Spleen (tissue), 11 donors: ENCODE measurements around the gene SH3RF3. TPM values are rescaled to one million over a fixed set of nuclear protein-coding genes. Genes with fewer than 3 reads are reported as not detected.

Source experiments
- DNase-seq: peaks from one replicate; pipeline ENCODE4 v3.0.0-alpha.2; 2020
- H3K27ac ChIP-seq, 8 donors: fragments of 200-600 bp; sonication (generic) in 7 of 8; 1 replicate in 4 of 8; 2 replicates in 4 of 8; pipeline versions ENCODE4 v1.5.0 to v1.8.0; 2016 to 2021; ENCODE audit warnings: inconsistent platforms in 4 of 8, mild to moderate bottlenecking in 4 of 8, moderate library complexity in 1 of 8
- H3K27me3 ChIP-seq, 7 donors: fragments of 200-600 bp; sonication (generic) in 6 of 7; replicated peaks in 1 of 7; 1 replicate in 4 of 7; 2 replicates in 3 of 7; pipeline versions ENCODE4 v1.5.0 to v1.8.0; 2016 to 2021; ENCODE audit warnings: inconsistent platforms in 3 of 7, mild to moderate bottlenecking in 1 of 7
- H3K36me3 ChIP-seq, 6 donors: fragments of 200-600 bp; sonication (generic) in 5 of 6; 1 replicate in 4 of 6; 2 replicates in 2 of 6; pipeline versions ENCODE4 v1.5.0 to v1.8.0; 2016 to 2021; ENCODE audit warnings: inconsistent platforms in 2 of 6
- H3K4me1 ChIP-seq, 6 donors: fragments of 200-600 bp; sonication (generic) in 5 of 6; 1 replicate in 3 of 6; 2 replicates in 3 of 6; pipeline versions ENCODE4 v1.5.0 to v1.8.0; 2016 to 2021; ENCODE audit warnings: inconsistent platforms in 3 of 6
- H3K4me3 ChIP-seq, 8 donors: fragments of 200-600 bp; sonication (generic) in 7 of 8; 1 replicate in 4 of 8; 2 replicates in 4 of 8; pipeline versions ENCODE4 v1.5.0 to v1.8.0; 2016 to 2021; ENCODE audit warnings: inconsistent platforms in 4 of 8, mild to moderate bottlenecking in 4 of 8, moderate library complexity in 2 of 8
- H3K9me3 ChIP-seq, 8 donors: fragments of 200-600 bp; sonication (generic) in 7 of 8; 1 replicate in 4 of 8; 2 replicates in 4 of 8; pipeline versions ENCODE4 v1.5.0 to v1.8.0; 2016 to 2021; ENCODE audit warnings: inconsistent platforms in 4 of 8
- POLR2A ChIP-seq, 3 donors: fragments of 450-650 bp; IDR thresholded peaks; one replicate each; pipeline ENCODE4 v1.5.1; 2017; ENCODE audit warnings: antibody characterized with exemption in 3 of 3, mild to moderate bottlenecking in 1 of 3
- POLR2AphosphoS5 ChIP-seq, 3 donors: sonication (generic); formaldehyde crosslinking; IDR thresholded peaks; one replicate each; pipeline ENCODE4 v1.5.1; 2017; ENCODE audit warnings: antibody characterized with exemption in 3 of 3
- WGBS, 5 donors: extraction: QIAGEN DNeasy Blood & Tissue Kit in 3 of 5; methylation state at CpG; one replicate each; pipeline versions ENCODE4 v1.1.5 to v1.1.7; 2013 to 2018; 5-methylcytosine and 5-hydroxymethylcytosine counted together
- intact Hi-C: fragments of 100-400 bp; cut with DNase I; formaldehyde crosslinking; loops from one replicate; pipeline ENCODE4 v1.15.0; 2023; ENCODE audit warnings: low total_unique reads
- polyA plus RNA-seq, 3 donors: library from polyadenylated mRNA; stranded (reverse); fragments of 200-250 nt; gene quantifications; one replicate each; pipeline ENCODE4 v1.2.1, GENCODE V29; 2013
- total RNA-seq, 7 donors: library from RNA; depleted of rRNA in 3 of 7; stranded (reverse); fragments of >200 nt in 3 of 7; fragmentation: NEBNext Ultra II Directional in 4 of 7; extraction: Animal tissue kit (Norgen Biotek cat#: 25700) in 4 of 7; gene quantifications; one replicate each; pipeline versions ENCODE4 v1.1.0 to v1.2.1, GENCODE V29; 2016 to 2021
- TF ChIP-seq, protein P1 (sequence below), 11 experiments: fragments of 200-600 bp in 7 of 11; fragments of 450-650 bp in 4 of 11; sonication (generic) in 4 of 11; IDR thresholded peaks in 8 of 11; conservative IDR thresholded peaks in 3 of 11; 1 replicate in 7 of 11; 2 replicates in 4 of 11; pipeline versions ENCODE4 v1.4.0 to v1.8.0; 2016 to 2021; ENCODE audit warnings: antibody characterized with exemption in 11 of 11, inconsistent platforms in 4 of 11, mild to moderate bottlenecking in 1 of 11
- donor health status: healthy with polysubstance abuse.
- donor health status: DM: no; HTN: no; CAD: no; lungs with moderate emphysema.
- donor health status: DM: no; HTN: no; CAD: no.
- donor health status: Bipolar disorder and iron deficiency.
- donor health status: healthy.
- donor health status: DM: no; HTN: no; CAD: no.
- donor health status: DM: yes; HTN: yes; CAD: no.

The SH3RF3 gene
- total and polyA plus RNA-seq, 10 donors, result 1.3 to 7.6 (median 4.7) TPM

DNA sequence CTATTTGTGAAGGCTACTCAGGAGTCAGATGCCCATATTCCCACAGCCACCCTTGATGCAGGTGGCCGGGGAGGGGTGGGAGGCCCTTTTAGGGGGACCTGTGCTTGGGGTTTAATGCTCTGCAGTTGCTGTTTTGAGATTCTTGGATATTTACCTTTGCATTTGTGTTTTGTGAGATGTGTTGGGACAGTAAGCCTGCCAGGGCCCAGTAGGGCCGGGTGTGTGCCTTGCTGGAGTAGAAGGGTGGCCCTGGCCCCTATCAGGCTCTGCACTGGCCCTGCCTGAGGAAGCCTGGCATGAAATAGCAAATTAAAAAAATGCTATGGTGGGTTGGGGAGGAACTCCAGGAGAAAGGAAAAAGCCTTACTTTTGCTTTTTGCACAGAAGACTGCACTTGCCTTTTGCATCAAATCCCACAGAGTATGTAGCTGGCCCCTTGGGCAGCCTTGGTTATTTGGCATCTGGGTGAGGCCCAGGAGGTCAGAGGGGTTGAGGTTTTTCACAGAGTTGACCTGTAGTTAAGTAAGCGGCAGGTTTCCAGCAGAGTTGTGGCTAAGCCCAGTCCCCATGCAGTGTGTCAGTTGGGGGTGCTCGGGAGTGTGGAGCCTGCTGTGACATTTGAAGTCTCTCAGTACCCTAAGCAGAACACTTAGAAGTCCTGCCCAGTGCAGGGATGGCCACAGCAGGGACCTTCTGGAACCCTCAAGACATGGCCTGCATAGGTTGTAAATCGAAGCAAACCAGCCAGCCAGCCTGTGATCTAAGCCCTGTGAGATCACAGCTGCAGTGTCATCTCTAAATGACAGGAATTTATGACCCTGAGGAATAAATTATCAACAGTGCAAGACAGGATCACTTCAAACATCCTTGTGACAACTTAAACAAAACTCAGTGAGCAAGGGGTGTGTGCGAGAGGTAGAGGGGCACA is 68.8 kb downstream of the SH3RF3 start:
- 76 to 90% (median 86%) methylated on average over 5 to 6 of the region's 6 CpGs for WGBS, 5 donors
- Histone ChIP-seq H3K4me1 (peaks cover 0 to 32% (median 8%) of the 10 kb centered on the region in 6 donors), H3K36me3 (no peaks in the 10 kb centered on the region), H3K27ac (no peak overlapping the region), H3K27me3 (no peaks in the 10 kb centered on the region), H3K4me3 (no peak overlapping the region), H3K9me3 (no peaks in the 10 kb centered on the region)
- TF ChIP-seq POLR2A (IDR thresholded peaks at IDR 0.05), result no peak
- TF ChIP-seq, protein P1, sequence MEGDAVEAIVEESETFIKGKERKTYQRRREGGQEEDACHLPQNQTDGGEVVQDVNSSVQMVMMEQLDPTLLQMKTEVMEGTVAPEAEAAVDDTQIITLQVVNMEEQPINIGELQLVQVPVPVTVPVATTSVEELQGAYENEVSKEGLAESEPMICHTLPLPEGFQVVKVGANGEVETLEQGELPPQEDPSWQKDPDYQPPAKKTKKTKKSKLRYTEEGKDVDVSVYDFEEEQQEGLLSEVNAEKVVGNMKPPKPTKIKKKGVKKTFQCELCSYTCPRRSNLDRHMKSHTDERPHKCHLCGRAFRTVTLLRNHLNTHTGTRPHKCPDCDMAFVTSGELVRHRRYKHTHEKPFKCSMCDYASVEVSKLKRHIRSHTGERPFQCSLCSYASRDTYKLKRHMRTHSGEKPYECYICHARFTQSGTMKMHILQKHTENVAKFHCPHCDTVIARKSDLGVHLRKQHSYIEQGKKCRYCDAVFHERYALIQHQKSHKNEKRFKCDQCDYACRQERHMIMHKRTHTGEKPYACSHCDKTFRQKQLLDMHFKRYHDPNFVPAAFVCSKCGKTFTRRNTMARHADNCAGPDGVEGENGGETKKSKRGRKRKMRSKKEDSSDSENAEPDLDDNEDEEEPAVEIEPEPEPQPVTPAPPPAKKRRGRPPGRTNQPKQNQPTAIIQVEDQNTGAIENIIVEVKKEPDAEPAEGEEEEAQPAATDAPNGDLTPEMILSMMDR (IDR thresholded peaks at IDR 0.05 in 8 of 11, conservative IDR thresholded peaks at IDR 0.05 in 3 of 11), result no peak
- TF ChIP-seq POLR2AphosphoS5 (IDR thresholded peaks at IDR 0.05), result no peak
- intact Hi-C loops, result no loop called here
- no peak for DNase-seq

DNA sequence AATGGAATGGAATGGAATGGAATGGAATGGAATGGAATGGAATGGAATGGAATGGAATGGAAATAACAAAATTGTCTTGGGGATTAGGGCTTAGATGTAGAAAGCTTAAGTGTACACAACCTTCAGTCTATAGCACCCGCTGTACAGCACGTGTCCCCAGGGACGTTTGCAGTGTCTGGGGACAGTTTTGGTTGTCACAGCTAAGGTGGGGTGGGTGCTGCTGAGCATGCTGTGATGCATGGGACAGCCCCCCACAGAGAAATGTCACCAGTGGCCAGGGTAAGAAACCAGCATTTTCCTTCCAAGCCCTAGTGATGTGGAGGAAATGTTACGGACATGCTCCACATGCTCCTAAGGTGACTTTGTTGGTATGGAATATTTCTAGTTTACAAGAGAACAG is 70.8 kb downstream of the SH3RF3 start:
- TF ChIP-seq, protein P1 (IDR thresholded peaks at IDR 0.05 in 8 of 11, conservative IDR thresholded peaks at IDR 0.05 in 3 of 11), result no peak
- no peak for TF ChIP-seq POLR2A (IDR thresholded peaks at IDR 0.05)
- TF ChIP-seq POLR2AphosphoS5 (IDR thresholded peaks at IDR 0.05), result no peak
- Histone ChIP-seq H3K4me3 (no peak overlapping the region), H3K27me3 (no peaks in the 10 kb centered on the region), H3K36me3 (no peaks in the 10 kb centered on the region), H3K9me3 (no peaks in the 10 kb centered on the region), H3K4me1 (peaks cover 0 to 20% (median 7%) of the 10 kb centered on the region in 6 donors), H3K27ac (no peak overlapping the region)
- DNase-seq, result no peak
- 85 to 93% (median 91%) methylated on average over 4 of the region's 4 CpGs for WGBS, 5 donors
- intact Hi-C loops, result no loop called here

DNA sequence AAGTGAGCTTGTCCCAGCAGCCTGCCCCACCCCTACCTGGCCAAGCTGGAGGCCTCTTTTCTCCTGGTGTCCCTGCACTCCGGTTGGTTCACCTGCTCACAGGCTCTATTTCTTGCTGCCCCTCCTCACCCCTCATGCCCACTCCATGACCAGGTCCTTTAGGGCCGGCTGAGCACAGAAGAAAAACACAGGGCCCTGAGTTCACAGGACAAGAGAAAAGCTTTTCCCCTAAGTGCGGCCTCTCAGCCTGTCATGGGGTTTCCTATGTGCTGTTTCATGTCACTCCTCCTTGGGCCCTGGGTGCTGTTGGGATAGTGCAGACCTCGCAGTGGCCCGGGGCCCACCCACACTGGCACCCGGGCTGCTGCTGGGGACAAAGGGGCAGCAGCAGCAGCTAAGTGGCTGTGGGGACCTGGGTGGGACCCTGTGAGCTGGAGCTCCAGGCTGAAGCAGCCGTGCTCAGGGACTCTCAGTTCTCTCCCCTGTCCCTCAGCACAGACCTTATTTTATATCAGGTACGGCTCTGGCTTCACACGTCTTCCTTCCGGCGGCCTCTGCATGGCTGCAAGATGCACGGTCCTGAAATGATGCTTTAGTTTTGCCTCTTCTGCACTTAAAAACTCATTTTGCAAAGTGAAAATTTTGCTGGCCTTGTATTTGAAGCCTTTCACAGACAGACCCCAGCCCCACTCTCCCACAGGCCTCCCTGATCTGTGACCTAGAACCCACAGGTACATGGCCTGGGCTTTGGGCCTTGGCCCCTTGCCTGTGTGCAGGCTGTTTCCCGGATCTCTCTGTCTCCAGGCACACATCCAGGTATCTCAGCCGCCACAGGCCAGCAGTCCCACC is 71.8 kb downstream of the SH3RF3 start:
- Histone ChIP-seq H3K4me3 (no peak overlapping the region), H3K27me3 (no peaks in the 10 kb centered on the region), H3K9me3 (no peaks in the 10 kb centered on the region), H3K4me1 (peaks cover 0 to 9% (median 2%) of the 10 kb centered on the region in 6 donors), H3K27ac (no peak overlapping the region), H3K36me3 (no peaks in the 10 kb centered on the region)
- WGBS, 5 donors, result 84 to 93% (median 90%) methylated on average over 12 to 14 of the region's 14 CpGs
- DNase-seq, result no peak
- intact Hi-C loops, result no loop called here
- TF ChIP-seq, protein P1 (IDR thresholded peaks at IDR 0.05 in 8 of 11, conservative IDR thresholded peaks at IDR 0.05 in 3 of 11), result no peak
- TF ChIP-seq POLR2AphosphoS5 (IDR thresholded peaks at IDR 0.05), result no peak
- no peak for TF ChIP-seq POLR2A (IDR thresholded peaks at IDR 0.05)
